NCI-H446 (cell line): ENCODE measurements around the gene HOXA11.
A peak's percentile ranks its signal among the peaks of the same experiment; 100 is the strongest.

ENCODE experiments used
- DNase-seq, 2 experiments: peaks; one replicate each; lab custom pipeline; 2025; lab: John Stamatoyannopoulos, UW

HOXA11 gene

DNA sequence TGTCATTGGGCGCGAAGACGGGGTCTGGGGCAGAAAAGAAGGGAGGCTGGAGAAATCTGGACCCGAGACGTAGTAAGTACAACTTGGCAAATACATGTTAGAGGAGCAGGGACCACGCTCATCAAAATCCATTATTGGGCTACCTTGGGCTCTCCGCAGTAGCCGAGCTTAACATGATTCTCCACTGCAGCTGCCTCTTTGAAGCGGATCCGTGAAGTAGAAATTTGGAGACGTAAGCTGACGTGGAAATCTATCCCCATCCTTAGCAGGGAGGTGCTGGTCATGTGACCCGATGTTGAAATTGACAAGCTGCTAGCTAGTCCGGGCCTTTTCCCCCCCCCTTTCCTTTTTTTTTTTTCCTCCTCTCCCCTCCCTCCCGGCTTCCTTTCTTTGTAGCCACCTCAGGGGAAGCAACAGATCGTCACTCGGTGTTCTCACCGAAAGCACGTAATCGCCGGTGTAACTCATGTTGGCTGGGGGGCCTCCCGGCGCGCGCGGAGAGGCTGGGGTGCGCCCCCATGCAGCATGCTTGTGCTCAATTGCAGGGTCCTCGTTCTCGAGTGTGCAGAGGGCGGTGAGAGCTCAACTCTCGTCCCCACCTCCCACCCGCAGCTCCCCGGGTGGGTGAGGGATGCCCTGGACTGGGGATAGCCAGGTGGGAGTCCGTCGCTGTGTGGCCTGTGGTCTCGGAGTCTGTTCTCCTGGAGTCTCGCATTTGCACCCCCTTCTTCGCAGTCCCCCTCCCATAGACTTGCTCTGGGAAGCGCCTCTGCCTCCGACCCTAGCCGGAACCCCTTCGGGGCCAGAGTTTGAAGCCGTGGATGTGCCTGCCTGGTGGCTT lies at the start of gene HOXA11:
HOXA11 (minus strand) TSS at position 220 of the 841 bp plus-strand sequence; CDS start at position 132, 88 bp downstream.
- no peak for DNase-seq

GRCh38 chr7:27229448-27229847 lies 44.4 kb upstream of the HOXA11 start:
- DNase-seq, result no peak

DNA sequence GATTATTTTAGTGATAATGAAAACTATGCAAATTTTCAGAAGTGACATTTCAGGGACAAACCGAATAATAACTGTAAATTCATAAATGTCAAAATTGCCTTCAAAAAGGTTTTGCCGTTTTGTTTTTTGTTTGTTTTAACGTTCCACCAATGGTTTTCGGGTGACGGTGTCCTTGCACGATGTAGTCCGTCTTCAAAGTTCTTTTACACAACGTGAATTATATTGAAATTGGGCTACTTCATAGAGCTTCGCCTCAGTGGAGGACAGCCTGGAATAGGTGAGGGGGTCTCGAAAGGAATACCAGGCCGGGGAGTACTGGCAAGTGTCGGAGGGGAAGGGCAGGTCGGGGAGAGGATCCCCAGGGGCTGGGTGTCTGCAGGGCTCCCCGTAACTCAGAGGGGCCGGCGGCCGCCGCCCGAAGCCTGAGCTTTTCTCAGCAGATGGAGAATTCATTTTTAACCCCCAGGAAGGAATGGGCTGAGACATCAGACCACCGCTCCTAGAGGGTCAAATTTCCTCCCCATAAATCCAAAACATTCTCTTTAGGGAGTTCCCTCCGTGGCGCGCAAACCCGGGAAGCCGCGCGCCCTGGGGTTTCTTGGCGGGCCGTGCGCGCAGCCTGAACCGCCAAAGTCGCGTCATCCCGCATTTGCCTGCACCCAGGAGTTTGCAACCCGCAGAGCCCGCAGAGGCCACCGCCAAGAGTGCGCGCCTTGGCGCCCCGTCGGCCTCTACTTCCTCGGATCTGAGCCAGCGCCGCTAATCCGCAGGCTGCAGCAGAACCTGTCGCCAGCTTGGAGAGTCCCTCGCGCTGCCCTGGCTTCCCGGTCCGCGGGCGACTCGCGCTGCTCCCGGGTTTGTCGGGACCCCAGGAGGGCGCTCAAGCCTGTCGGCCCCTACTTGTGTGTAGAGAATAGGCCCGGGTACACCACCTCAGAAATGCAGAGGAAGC lies 40.2 kb upstream of the HOXA11 start:
- DNase-seq, result no peak

GRCh38 chr7:27223941-27224575 lies 39.0 kb upstream of the HOXA11 start:
- DNase-seq, result no peak

- no peak for DNase-seq
These were observed 36.3 kb upstream of the HOXA11 start for GRCh38 chr7:27221201-27221797.

- DNase-seq, result no peak
These were observed 35.5 kb upstream of the HOXA11 start for GRCh38 chr7:27220440-27220955.

DNA sequence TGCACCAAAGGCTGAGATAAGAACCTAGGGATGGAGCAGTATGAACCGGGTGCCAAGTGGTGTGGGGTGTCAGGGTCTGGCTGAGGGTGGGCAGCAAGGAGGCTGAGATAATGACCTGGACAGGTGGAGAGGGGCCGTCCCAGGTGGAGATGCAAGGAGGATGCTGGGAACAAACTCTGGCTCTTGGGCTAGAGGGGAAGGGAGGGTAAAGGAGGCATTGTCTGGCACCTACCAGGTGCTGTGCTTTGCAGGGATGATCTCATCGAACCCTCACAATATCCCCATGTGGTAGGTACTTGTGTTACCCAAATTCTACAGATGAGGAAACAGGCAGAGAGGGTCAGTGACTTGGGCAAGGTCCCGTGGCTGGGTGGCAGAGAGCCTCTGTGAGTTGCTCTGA lies 34.8 kb upstream of the HOXA11 start:
- no peak for DNase-seq

DNA sequence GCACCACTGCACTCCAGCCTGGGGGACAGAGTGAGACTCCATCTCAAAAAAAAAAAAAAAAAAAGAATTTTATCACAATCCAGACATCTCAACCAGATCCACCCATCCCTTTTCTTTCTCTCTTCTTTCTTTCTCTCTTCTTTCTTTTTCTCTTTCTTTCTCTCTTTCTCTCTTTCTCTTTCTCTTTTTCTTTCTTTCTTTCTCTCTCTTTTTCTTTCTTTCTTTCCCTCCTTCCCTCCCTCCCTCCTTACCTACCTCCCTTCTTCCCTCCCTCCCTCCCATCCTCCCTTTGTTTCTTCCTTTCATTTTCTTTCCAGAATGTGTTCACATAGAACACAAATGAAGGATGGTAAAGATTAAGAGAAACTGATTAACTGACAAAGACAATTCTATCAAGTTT lies 32.9 kb upstream of the HOXA11 start:
- DNase-seq, result no peak

DNA sequence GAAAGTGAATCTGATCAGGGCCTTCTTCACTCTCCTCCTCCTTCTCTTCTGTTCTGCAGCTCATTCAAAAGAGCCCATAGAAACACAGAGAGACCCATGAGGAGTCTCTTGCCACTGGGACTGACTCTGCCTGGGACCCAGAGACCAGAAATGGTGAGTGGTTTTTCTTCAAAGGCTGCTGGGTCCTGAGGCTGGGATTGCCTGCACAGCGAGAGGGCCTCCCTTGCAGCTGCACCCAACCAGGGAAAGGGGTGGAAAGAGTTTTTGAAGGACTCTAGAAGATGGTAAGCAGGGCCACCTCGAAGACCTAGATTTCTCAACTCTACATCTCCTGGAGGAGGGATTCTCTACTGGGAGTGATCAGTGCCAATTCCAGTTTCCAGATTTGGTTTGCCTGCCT lies 30.3 kb upstream of the HOXA11 start:
- DNase-seq, result no peak

GRCh38 chr7:27214239-27214950 lies 29.4 kb upstream of the HOXA11 start:
- DNase-seq, result no peak

DNA sequence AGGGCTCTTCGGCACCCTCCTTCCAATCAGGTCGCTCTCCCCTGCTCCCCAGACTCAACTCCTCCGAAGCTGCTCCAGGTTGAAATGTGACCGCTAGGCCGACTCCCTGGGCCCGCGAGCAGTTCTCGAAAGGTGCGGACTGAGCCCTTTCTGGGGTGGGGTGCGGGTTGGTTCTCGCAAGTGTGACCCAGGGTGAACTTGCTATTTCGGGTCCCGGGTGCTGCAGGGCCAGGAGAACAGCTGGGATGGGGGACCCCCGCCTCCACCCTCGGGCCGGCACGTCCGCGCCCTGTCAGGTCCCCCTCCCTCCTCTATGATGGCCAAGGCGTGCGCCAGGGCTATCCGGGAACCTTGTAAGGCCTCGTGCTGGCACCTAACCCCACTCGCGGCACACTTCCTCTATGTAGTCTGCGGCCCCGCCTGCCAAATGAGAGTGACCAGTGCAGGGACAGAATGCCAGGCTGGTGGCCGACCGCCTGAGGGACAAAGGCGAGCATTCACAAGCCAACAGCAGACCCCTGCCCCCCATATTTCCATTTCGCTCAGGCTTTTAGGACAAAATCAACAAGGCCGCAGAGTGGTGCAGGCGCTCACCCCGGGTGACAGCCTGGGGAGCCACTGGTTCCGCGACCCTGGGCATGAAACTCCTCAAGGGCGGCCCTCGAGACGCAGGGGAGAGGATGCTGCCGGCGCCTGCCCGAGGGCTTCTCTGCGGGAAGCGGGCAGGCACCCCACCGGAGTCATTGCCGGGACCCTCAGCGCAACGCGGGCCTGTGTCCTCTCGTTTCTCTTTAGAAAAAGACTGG lies 28.6 kb upstream of the HOXA11 start:
- no peak for DNase-seq

- no peak for DNase-seq
These were observed 27.7 kb upstream of the HOXA11 start for GRCh38 chr7:27212497-27213432.

- no peak for DNase-seq
These were observed 26.8 kb upstream of the HOXA11 start for GRCh38 chr7:27211764-27212204.

- no peak for DNase-seq
These were observed 26.0 kb upstream of the HOXA11 start for GRCh38 chr7:27211084-27211446.

GRCh38 chr7:27210441-27211083 lies 25.5 kb upstream of the HOXA11 start:
- DNase-seq, result peak in 1 of 2 experiments; percentile 44

DNA sequence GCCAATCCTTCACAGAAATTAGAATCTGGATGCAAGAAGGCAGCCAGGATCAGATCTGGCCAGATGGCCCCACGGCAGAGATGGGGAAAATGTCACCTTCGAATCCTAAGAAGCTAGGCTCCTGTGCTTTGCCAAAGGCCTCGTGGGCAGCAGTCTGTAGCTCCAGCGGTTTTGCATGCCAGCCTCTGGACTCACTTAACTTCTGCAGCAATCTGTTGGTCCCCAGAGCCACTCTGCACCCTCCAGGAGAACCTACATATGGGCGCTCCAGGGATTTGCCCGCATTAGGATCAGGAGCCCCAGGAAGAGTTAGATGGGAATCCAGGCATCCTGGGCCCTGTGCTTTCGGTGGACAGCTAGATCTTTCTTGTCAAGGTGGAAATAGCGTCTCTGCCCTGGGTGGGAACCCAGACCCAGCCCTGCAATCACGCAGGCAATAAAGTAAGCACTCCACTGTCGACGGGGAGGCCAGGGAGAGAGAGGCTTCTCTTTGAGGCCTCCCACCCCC lies 25.0 kb upstream of the HOXA11 start:
- DNase-seq, result no peak

GRCh38 chr7:27208998-27209397 lies 24.0 kb upstream of the HOXA11 start:
- no peak for DNase-seq

DNA sequence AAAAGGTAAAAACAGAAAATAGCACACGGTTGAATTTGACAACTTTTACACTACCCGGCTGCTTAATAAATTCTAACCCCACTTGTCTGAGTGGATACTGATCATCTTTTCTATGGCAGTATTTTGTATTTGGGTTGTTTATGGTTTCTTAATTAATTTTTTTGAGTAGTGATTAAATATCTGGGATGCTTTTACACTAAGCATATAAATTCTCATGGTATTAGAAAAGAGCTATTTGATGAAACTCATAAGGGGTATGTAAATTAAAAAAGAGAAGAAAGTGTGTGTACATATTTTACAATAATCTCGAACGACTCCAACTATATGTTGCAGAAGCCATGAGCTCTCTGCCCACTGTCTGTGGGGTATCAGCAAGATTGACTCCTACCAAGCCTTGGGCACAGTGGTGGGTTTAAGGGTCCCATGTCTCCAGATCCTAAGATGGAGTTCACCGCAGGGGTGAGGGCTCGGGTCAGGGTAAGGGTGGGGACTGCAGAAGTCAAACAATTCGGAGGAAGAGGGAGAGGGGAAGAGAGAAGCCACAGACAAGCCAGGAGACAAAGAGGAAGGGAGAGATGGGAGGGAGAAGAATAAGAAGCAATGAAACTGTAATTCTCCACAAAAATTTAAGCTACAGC lies 22.4 kb upstream of the HOXA11 start:
- DNase-seq, result no peak
